GM19397 (cell line): ENCODE measurements around the gene PPFIA4.

Experiments used
- ATAC-seq: cut with Tn5 transposase; IDR thresholded peaks from one replicate; pipeline ENCODE4 v1.9.1; 2021; ENCODE audit warnings: mild to moderate bottlenecking, moderate library complexity; ENCODE audit not compliant: unreplicated experiment

Gene PPFIA4

DNA sequence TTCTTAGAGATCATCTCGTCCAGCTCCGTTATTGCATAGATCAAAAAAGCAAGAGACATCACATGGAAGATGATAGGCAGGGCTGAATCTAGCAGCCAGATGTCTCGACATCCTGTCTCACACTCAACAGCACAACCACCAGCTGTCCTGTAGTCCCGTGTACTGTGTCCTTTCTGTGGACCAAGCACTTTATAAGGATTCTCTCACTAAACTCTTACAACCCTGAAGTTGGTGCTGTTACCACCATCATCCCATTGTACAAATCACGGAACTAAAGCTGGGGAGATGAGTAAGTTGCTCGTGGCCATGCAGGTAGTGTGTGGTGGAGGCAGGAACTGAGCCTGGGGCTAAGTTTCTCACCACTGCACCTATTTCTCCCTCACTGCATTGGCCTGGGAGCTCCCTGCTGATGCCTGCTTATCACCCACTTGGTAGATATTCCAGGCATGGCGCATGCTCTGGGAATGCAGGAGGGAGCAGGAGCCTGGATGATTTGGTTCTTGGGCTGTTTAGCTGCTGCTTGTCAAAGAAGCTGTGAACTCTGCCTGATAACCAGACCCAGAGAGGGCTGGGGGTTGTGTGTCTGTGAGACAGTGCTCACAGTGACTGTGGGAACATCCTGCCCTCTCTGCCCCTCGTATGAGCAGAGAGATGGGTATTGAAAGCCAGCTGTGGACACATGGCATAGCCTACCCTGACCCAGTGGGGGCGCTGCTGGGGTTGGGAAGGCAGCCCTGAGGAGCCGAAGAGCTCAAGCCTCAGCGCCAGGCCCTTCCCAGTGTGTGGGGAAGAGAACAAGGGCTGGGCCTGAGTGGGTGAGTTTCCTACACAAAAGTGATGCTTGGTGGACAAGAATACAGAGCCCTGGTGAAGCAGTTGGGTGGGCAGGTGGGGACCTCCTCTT, 13.6 kb downstream of the PPFIA4 start:
- ATAC-seq: no peak

DNA sequence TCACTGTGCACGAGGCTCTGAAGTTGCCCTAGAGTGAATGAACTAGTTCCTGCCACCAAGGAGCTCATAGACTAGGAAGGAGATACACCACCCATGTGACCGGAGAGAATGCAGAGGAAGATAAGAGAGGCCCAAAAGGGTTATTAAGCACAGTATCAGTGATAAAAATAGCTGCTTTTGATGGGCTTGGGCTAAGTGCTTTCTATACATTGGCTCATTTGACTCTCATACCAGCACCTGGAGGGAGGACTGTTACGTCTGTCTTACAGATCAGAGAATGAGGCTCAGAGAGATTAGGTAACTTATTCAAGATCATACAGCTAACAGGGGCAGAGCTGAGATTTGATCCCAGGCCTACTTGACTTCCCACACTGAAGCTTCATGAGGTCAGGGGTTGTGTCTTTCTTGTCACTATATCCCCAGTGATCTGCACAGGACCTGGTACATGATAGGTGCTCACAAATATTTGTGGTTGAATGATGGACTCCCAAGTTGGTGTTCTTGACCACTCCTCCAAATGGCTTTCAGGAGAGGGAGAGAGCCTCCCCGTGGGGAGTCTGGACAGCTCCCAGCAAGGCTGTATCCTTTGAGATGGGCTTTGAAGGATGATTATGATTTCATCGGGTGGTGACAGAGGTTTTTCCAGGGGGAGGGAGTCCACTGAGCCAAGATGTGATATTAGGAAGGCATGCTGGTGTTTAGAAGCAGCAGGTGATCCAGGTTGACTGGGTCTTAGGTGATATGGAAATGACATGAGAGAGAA, 14.4 kb downstream of the PPFIA4 start:
- ATAC-seq: no peak

DNA sequence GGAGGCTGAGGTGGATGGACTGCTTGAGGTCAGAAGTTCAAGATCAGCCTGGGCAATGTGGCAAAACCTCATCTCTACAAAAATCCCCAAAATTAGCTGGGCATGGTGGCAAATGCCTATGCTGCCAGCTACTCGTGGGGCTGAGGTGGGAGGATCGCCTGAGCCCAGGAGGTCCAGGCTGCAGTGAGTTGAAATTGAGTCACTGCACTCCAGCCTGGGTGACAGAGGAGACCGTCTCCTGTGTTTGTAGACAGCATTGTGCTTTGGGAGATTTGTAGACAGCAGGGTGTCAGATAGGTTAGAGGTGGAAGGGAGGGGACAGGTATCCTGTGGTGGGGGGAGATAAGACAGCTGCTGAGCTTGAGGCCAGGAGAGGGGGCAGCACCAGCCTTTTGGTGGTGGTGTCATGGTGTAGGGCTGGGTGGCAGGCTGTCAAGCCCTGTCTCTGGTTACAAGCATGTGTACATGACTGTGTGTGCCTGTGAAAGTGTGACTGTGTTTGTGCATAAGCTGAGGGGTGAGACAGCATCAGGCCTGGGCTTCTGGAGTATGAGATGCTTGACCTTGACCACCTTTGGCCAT, 15.2 kb downstream of the PPFIA4 start:
- no peak for ATAC-seq

DNA sequence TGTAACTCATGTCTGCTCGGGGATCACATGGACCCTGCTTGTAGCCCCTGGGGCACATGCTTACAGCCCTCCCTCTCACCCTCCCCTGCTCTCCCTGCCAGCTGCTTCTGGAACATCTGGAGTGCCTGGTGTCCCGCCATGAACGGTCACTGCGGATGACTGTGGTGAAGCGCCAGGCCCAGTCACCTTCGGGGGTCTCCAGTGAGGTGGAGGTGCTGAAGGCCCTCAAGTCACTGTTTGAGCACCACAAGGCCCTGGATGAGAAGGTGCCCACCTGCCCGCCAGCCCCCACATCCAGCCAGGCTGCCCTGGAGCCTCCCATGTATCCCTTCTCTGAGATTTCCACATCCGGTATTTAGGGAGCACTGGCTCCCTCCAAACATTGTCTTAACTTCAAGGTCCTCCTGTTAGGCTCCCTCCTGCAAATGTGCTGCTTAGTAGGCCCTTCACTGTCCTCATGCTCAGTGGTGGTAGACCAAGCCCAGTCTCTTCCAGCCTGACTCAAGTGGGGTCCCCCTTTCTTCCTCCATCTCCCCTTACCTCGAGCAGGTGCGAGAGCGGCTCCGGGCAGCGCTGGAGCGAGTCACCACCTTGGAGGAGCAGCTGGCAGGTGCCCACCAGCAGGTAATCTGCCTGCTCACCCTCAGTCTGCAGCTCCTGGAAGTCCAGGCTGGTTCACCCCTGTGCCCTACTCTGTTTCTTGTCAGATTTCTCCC, 17.7 kb downstream of the PPFIA4 start:
- no peak for ATAC-seq

DNA sequence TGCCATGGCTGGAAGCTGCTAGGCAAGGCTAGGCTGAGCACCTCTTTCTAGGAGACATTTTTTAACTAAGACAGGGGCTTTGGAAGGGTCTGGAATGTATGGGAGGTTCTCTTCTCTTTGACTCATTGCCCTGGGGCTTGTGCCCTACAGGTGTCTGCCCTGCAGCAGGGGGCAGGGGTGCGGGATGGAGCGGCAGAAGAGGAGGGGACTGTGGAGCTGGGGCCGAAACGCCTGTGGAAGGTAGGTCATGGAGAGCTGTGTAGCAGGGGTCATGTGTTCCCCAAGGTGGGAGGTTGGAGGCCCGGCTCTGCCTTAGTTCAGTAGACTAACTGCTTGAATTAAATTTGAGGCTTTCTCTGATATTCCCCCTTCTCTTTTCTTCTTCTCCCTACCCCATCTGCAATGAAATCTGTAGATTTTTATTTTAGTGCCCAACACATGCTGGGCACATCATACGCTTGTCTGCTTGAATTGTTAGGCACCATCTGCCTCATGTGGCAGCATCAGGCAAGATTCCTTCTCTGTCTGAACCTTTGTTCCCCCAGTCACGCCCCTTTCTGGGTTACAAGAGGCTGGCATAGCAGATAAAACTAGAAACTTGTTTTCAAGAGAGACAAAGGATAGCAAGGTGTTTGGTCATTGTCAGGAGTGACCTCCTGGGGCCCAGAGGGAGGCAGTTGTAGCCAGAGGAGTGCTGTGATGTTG, 18.4 kb downstream of the PPFIA4 start:
- ATAC-seq: no peak

DNA sequence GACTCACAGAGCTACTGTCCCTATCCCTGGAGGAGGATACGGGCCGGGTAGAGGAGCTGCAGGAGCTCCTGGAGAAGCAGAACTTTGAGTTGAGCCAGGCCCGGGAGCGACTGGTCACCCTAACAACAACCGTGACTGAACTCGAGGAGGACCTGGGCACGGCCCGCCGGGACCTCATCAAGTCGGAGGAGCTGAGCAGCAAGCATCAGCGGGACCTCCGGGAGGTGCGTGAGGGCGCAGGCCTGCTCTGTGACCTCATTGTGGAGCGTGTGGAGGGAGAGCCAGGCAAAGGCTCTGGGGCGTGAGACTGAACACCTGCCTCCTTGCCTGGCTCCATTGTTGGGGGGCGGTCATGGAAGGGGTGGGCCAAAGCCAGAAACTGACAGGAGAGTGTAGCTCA, 19.0 kb downstream of the PPFIA4 start:
- no peak for ATAC-seq

DNA sequence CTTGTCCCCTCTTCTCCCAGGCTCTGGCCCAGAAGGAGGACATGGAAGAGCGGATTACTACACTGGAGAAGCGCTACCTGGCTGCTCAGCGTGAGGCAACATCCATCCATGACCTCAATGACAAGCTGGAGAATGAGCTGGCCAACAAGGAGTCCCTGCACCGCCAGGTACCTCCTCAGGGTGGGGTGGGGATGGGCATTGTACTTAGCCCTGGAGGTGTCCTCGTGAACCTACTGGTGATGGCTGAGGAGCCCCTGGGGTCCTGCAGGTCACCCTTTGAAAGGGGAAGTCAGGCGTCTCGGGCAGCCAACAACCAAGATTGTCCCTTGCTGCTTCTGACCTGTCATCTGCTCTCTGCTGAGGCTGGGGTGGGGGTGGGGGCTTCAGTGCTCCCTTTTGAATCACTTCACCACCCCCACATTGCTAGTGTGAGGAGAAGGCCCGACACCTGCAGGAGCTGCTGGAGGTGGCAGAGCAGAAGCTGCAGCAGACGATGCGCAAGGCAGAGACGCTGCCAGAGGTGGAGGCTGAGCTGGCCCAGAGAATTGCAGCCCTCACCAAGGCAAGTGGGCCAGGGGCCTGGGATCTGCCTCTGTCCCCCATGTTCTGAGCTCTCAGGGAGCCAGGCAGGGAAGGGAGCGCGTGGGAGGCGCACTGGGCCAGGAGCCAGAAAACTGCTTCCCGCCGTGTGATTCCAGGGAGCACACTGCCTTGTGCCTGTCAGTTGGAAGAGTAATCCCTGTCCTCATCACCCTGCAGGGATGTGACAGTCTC, 19.7 kb downstream of the PPFIA4 start:
- no peak for ATAC-seq

DNA sequence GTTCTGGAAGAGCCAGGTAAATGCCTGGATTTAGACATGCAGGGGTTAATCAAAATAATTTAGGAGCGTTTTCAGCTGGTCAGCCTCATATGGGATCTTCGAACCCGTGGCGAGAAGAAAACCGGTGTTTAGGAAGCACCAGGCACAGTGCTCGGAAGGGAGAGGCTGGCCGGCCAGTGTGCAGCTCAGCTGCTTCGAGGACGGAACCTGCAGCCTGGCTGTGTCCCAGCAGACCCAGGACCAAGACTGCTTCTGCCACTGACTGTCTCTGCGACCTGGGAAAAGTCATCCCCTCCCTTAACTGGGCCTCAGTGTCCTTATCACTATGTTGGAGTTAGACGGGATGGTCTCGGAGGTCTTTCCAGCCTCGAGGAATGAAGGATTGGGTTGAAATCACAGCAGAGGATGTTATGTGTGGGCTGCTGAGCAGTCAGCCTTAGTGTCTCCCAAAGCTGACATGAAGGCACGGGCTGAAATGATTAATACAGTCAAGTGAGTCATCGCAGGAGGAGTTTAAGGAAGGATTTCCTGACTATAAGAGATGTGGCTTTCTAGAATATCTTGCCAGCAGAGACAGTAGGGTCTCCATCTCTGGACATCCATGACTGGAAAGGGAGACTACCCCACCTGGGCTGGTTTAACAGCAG, 20.8 kb downstream of the PPFIA4 start:
- no peak for ATAC-seq

DNA sequence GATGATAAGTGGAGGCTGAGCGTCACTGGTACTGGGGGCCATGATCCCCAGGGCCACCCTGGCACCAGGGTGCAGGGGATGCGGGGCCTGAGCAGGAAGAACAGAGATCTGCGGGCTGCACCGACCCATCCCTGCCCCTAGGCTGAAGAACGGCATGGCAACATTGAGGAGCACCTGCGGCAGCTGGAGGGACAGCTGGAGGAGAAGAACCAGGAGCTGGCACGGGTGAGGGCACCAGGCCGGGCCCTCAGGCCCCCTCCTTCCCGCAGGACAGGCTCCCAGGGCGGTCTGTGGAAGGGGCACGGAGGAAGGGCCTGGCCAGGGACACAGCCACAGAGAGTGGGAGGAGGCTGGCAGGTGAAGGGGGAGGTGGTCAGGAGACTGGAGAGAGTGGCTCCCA, 21.8 kb downstream of the PPFIA4 start:
- no peak for ATAC-seq

DNA sequence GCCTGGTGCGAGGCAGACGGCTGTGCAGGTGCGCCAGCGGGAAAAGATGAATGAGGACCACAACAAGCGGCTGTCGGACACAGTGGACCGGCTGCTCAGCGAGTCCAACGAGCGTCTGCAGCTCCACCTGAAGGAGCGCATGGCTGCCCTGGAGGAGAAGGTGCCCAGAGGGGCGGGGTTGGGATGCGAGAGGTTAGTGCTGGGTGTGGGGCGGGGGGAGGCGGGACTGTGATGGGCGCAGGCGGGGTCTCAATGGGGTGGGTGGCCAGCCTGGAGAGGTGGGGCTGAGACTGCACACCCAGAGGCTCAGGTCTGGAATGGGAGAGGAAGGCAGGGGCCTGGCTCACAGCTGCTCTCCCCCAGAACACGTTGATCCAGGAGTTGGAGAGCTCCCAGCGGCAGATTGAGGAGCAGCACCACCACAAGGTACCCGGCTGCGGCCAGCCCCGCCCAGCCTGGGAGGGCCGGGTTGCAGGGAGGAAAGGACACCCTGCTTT, 22.3 kb downstream of the PPFIA4 start:
- ATAC-seq: no peak

DNA sequence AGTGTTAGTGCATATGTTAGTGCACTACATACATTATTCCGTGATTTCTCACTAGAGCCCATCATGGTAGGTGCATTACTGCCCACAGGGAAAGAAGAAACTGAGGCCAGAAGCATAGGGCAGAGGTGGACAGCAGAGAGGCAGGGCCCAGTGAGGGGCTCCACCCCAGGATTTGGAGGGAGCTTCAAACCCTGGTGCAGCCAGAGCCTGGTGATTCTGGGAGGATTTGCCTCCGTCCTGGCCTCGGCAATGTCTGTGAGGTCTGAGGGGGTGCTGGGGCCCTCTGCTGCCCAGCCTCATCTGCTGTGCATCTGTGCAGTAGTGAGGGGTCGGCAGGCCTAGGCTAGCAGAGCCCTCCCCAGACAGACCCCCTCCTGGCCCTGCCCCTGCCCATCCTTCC, 22.8 kb downstream of the PPFIA4 start:
- ATAC-seq: no peak

DNA sequence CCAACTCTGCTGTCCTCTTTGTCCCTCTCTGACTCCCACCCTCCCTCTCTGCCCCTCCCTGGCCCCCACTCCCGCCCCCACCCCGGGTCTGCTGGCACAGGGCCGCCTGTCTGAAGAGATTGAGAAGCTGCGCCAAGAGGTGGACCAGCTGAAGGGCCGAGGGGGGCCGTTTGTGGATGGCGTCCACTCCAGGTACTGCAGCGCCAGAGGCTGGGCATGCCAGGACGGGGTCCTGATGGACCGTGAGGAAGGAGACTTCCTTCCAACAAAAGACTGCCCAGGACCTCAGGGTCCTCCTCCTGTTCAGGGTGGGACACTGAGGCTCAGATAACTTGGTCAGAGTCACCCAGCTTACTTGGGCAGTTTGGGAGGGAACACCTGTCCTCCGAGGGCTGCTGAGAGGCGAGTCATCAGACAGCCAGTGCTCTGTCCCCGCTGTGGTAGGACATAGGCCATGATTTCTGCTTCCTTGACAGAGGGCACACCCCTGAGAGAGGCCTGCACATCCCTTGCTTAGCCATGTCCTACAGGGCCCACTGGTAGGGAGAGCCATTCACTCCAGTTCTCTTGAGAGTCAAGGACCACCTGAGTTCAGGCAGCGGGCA, 23.4 kb downstream of the PPFIA4 start:
- ATAC-seq: no peak

DNA sequence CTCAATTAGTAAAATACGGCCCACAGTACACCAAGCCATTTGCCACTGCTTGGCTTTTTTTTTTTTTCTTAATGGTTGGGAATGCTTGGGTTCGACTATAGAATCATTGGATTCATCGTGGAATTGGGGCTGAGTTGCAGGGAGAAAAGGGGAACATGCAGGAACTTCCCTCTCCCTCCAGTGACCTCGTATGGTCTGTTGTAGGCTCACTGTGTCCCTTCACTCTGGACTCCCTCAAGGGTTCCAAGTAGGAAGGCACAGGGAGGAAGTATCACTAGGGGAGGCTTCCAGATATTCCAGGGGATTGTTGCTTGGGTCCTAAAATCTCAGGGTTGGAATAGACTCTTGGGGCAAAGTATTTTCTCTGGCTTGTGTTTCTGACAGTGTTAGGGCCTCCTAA, 24.5 kb downstream of the PPFIA4 start:
- no peak for ATAC-seq

DNA sequence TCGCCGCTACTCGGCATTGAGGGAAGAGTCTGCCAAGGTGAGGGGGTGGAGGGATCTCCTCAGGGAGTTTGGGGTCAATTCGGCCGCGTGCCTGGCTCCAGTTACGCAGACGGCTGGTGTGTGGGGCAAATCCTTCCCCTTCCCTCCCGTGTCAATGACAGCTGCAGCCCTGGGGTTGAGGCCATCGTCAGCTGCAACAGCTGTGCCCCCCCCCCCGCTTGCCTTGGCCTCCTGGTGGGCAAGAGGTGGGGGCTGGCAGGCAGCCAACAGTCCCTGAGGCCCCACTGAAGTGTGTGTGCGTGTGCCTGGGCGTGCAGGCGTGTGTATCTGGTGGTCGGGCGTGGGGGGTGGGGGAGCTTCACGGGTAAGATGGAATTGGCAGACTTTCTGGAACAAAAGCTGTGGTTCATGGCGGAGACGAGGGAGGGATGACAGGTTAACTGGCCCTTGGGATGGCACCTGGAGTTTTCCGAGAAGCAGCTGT, 25.6 kb downstream of the PPFIA4 start:
- ATAC-seq: no peak

DNA sequence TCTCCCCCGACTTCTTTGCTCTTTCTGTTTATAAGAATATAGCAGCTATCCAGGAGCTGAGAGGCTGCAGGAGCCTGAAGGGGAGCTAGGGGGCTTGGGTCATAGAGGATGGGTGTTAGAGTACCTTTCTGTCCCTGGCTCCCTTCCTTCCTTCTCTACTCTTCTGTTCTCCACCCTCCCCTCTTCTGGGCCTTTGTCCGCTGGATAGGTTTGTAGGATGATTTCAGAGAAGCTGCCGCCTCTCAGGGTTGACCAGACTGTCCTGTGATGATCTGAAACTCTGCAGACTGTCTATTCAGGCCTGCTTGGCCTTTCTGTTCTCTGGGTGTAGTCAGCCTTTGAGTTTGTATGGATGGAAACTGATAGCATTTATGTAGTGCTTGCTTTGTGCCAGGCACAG, 26.3 kb downstream of the PPFIA4 start:
- no peak for ATAC-seq

DNA sequence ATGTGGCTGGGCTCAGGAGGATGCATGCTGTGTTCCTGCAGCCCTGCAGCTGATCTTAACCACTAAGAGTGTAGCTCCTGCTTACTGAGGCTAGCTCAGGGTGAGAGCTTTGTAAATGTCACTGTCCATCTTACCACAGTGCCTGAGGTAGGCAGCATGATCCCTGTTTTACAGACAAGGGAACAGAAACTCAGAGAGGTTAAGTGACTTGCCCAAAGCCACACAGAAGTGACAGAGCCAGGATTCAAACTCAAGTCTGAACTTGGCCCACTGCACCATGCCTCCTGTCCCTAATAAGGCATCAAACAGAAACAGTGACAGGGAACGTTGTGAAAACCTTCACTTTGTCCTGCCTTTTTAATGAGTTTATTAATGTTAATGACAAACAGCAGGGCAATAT, 27.9 kb downstream of the PPFIA4 start:
- no peak for ATAC-seq

DNA sequence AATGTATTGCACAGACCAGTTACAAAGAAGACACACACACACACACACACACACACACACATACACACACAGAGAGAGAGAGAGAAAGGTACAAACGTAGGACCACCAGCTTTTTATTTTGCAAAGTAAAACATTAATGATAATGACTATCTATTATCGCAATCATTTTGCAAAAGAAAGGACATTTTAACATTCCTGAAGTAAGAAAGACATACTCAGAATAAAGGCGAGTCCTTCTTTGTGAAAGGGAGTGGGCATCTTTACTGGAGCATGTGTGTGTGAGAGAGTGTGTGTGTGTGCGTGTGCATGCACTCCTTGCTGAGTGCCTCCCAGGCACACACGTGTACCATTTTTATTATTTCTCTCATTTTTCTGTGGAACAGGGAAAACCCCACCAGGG, 28.4 kb downstream of the PPFIA4 start:
- no peak for ATAC-seq

DNA sequence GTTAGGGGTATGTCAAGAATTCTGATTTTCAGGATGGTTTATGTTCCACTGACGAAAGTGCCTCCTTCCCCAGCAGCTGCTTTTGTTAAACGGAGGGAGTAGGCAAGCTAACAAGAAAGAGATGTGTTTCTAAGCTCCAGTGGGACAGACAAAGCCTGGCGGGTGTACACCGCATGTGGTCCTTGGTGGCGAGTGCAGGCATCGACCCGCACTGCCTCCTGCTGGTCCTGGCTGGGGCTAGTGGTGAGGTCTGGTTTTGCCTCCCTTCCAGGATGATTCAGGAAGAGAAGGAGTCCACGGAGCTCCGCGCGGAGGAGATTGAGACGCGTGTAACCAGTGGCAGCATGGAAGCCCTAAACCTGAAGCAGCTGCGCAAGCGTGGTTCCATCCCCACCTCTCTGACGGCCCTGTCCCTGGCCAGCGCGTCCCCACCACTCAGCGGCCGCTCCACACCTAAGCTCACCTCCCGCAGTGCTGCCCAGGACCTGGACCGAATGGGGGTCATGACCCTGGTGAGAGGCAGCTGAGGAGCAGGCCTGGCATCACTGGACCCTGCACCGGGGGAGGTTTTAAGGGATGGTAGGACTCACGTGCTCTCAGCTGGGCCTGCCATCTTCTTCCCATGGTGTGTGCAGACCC, 29.0 kb downstream of the PPFIA4 start:
- ATAC-seq: no peak
